ENCODE data around the gene TIMM50. TPM values are rescaled to one million over a fixed set of nuclear protein-coding genes. Genes with fewer than 3 reads are reported as not detected.

The TIMM50 gene
- total and polyA plus RNA-seq, 2 of the 8 experiments (the other 6 are each of a cell fraction or from before 2014, with no cell fraction given) = 155 to 187 TPM

DNA sequence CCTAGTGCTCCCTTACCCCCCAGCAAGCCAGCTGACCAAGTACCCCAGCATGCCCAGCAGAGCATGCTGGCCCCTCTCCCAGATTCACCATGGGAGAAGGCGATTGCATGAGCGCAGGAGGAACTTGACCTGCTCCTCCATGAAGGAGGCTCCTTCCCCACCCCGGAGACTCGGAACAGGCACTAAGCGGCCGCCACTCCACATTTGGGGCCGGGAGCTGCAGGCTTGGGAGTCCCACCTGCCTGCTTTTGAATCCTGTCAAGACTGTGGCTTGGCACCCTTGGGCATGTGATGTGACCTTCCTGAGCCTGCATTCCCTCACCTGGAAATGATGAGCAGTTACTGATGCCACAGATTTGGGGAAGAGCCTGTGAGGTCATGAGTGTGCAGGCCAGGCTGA lies 12.7 kb upstream of the TIMM50 start (continued):
- no peak for TF ChIP-seq POLR2A (IDR thresholded peaks at IDR 0.05; ENCODE audit: control extremely low read depth in 1 of 2, low read depth in 2 of 2, low read length in 2 of 2)
- no peak for TF ChIP-seq KDM1A (IDR thresholded peaks at IDR 0.05; ENCODE audit: borderline replicate concordance, low read length)

Data from H1 (cell line).